ENCODE data around the gene CIBAR2. TPM values are rescaled to one million over a fixed set of nuclear protein-coding genes. Genes with fewer than 3 reads are reported as not detected.
A peak's percentile ranks its signal among the peaks of the same experiment; 100 is the strongest.

Gene CIBAR2
- total RNA-seq, 1 donor from 2014 or later: not detected

GRCh38 chr16:85157372-85157771, 45.1 kb upstream of the CIBAR2 start:
- DNase-seq: no peak
- Mint-ChIP-seq H3K4me1 (ENCODE audit: low read depth, unreplicated experiment) (peaks cover 40% of the 10 kb centered on the region), H3K36me3 (ENCODE audit: unreplicated experiment) (no peaks in the 10 kb centered on the region), H3K9me3 (ENCODE audit: unreplicated experiment) (peaks cover 10% of the 10 kb centered on the region), H3K27ac (ENCODE audit: unreplicated experiment) (peak overlapping the region; percentile 93), H3K4me3 (ENCODE audit: unreplicated experiment) (peak overlapping the region; percentile 77), H3K27me3 (ENCODE audit: unreplicated experiment) (peaks cover 13% of the 10 kb centered on the region)
- no peak for TF ChIP-seq CTCF (IDR thresholded peaks at IDR 0.05; ENCODE audit: partially characterized antibody, unreplicated experiment)

DNA sequence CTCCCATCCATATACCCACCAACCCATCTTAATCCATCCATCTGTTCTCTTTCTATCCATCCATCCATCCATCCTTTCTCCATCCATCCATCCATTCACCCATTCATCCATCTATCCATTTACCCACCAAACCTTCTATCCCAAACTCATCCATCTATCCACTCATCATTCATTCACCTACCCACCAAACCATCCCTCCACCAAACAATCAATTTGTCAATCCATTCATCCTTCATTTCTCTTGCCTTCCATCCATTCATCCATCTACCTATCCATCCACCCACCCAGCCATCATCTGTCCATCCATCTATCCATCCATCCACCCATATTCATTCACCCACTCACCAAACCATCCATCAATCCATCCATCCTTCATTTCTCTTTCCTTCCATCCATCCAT, 44.6 kb upstream of the CIBAR2 start:
- no peak for TF ChIP-seq CTCF (IDR thresholded peaks at IDR 0.05; ENCODE audit: partially characterized antibody, unreplicated experiment)
- Mint-ChIP-seq H3K36me3 (ENCODE audit: unreplicated experiment) (no peaks in the 10 kb centered on the region), H3K27me3 (ENCODE audit: unreplicated experiment) (peaks cover 13% of the 10 kb centered on the region), H3K27ac (ENCODE audit: unreplicated experiment) (peak overlapping the region; percentile 18), H3K4me1 (ENCODE audit: low read depth, unreplicated experiment) (peaks cover 39% of the 10 kb centered on the region), H3K4me3 (ENCODE audit: unreplicated experiment) (no peak overlapping the region), H3K9me3 (ENCODE audit: unreplicated experiment) (peaks cover 11% of the 10 kb centered on the region)
- no peak for DNase-seq

DNA sequence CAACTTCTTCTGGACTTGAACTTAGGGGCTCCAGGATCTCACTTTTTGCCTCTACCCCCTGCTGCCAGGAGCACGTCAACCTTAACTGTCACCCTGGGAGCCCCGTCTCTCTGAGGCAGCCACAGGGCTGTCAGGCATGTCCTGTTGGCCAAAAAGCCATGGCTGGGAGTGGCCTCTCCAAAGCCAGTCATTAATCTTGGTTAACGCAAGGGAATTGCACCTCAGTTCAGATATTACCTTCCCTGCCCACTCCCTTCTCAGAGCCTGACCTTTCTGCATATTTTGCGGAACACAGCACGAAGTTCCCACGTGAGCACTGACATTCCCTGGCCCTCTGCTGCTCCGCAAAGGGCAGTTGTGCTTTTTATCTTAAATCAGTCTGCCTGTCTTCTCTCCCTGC, 44.2 kb upstream of the CIBAR2 start:
- TF ChIP-seq CTCF (IDR thresholded peaks at IDR 0.05; ENCODE audit: partially characterized antibody, unreplicated experiment): no peak
- H3K4me3 Mint-ChIP-seq (ENCODE audit: unreplicated experiment): no peak overlapping the region
- no peak for DNase-seq
- H3K36me3 Mint-ChIP-seq (ENCODE audit: unreplicated experiment): no peaks in the 10 kb centered on the region
- H3K27me3 Mint-ChIP-seq (ENCODE audit: unreplicated experiment): peaks cover 12% of the 10 kb centered on the region
- H3K27ac Mint-ChIP-seq (ENCODE audit: unreplicated experiment): no peak overlapping the region
- peaks cover 39% of the 10 kb centered on the region for H3K4me1 Mint-ChIP-seq (ENCODE audit: low read depth, unreplicated experiment)
- H3K9me3 Mint-ChIP-seq (ENCODE audit: unreplicated experiment): peaks cover 11% of the 10 kb centered on the region

- TF ChIP-seq CTCF (IDR thresholded peaks at IDR 0.05; ENCODE audit: partially characterized antibody, unreplicated experiment): no peak
- H3K27ac Mint-ChIP-seq (ENCODE audit: unreplicated experiment): peak overlapping the region; percentile 57
- DNase-seq: no peak
- no peaks in the 10 kb centered on the region for H3K36me3 Mint-ChIP-seq (ENCODE audit: unreplicated experiment)
- H3K27me3 Mint-ChIP-seq (ENCODE audit: unreplicated experiment): peaks cover 20% of the 10 kb centered on the region
- peaks cover 14% of the 10 kb centered on the region for H3K9me3 Mint-ChIP-seq (ENCODE audit: unreplicated experiment)
- peaks cover 50% of the 10 kb centered on the region for H3K4me1 Mint-ChIP-seq (ENCODE audit: low read depth, unreplicated experiment)
- peak overlapping the region; percentile 38 for H3K4me3 Mint-ChIP-seq (ENCODE audit: unreplicated experiment)
Observed at GRCh38 chr16:85153656-85154091, 41.4 kb upstream of the CIBAR2 start.

GRCh38 chr16:85153046-85153445, 40.8 kb upstream of the CIBAR2 start:
- H3K36me3 Mint-ChIP-seq (ENCODE audit: unreplicated experiment): no peaks in the 10 kb centered on the region

More at GRCh38 chr16:85153046-85153445, 40.8 kb upstream of the CIBAR2 start:
- no peak for TF ChIP-seq CTCF (IDR thresholded peaks at IDR 0.05; ENCODE audit: partially characterized antibody, unreplicated experiment)
- Mint-ChIP-seq H3K9me3 (ENCODE audit: unreplicated experiment) (peaks cover 13% of the 10 kb centered on the region), H3K27me3 (ENCODE audit: unreplicated experiment) (peaks cover 20% of the 10 kb centered on the region), H3K4me3 (ENCODE audit: unreplicated experiment) (peak overlapping the region; percentile 57), H3K27ac (ENCODE audit: unreplicated experiment) (peak overlapping the region; percentile 78), H3K4me1 (ENCODE audit: low read depth, unreplicated experiment) (peaks cover 48% of the 10 kb centered on the region)
- no peak for DNase-seq
